ENCODE measurements around the gene LYVE1. TPM values are rescaled to one million over a fixed set of nuclear protein-coding genes. Genes with fewer than 3 reads are reported as not detected.

Gene LYVE1
- total RNA-seq, 2 donors from 2014 or later: not detected

GRCh38 chr11:10580623-10581022 is 12.2 kb upstream of the LYVE1 start:
- Histone ChIP-seq H3K27ac (ENCODE audit: low read depth, low read length) (no peak overlapping the region), H3K4me3 (ENCODE audit: low read length) (no peak overlapping the region), H3K27me3 (ENCODE audit: control insufficient read depth, insufficient read depth, low read length, poor library complexity, severe bottlenecking) (no peaks in the 10 kb centered on the region), H3K4me1 (ENCODE audit: control insufficient read depth, insufficient read depth, low read length) (peaks cover 15% of the 10 kb centered on the region), H3K9ac (ENCODE audit: extremely low read depth, low read length, poor library complexity, severe bottlenecking) (no peak overlapping the region), H3K36me3 (ENCODE audit: control insufficient read depth, insufficient read depth, low read length) (no peaks in the 10 kb centered on the region), H3K9me3 (ENCODE audit: control insufficient read depth, low read length) (no peaks in the 10 kb centered on the region)
- H3K4me1 Mint-ChIP-seq: peaks cover 27% of the 10 kb centered on the region
- TF ChIP-seq CTCF (conservative IDR thresholded peaks at IDR 0.05): no peak
- H3K27me3 Mint-ChIP-seq (ENCODE audit: insufficient read depth): no peaks in the 10 kb centered on the region
- H3K4me3 Mint-ChIP-seq: no peak overlapping the region
- no peaks in the 10 kb centered on the region for H3K9me3 Mint-ChIP-seq
- no peak overlapping the region for H3K27ac Mint-ChIP-seq
- 89 to 100% methylated on average over 3 to 4 of the region's 4 CpGs for WGBS, 2 experiments (ENCODE audit: insufficient coverage in 1 of 2, insufficient read length in 1 of 2)
- no peaks in the 10 kb centered on the region for H3K36me3 Mint-ChIP-seq (ENCODE audit: low read depth)
- no peak for DNase-seq

- Histone ChIP-seq H3K4me3 (ENCODE audit: low read length) (no peak overlapping the region), H3K27me3 (ENCODE audit: control insufficient read depth, insufficient read depth, low read length, poor library complexity, severe bottlenecking) (no peaks in the 10 kb centered on the region), H3K9me3 (ENCODE audit: control insufficient read depth, low read length) (no peaks in the 10 kb centered on the region), H3K4me1 (ENCODE audit: control insufficient read depth, insufficient read depth, low read length) (peaks cover 11% of the 10 kb centered on the region), H3K36me3 (ENCODE audit: control insufficient read depth, insufficient read depth, low read length) (no peaks in the 10 kb centered on the region), H3K9ac (ENCODE audit: extremely low read depth, low read length, poor library complexity, severe bottlenecking) (no peak overlapping the region), H3K27ac (ENCODE audit: low read depth, low read length) (no peak overlapping the region)
- Mint-ChIP-seq H3K27ac (no peak overlapping the region), H3K36me3 (ENCODE audit: low read depth) (no peaks in the 10 kb centered on the region), H3K4me1 (peaks cover 24% of the 10 kb centered on the region), H3K4me3 (no peak overlapping the region), H3K27me3 (ENCODE audit: insufficient read depth) (no peaks in the 10 kb centered on the region), H3K9me3 (no peaks in the 10 kb centered on the region)
- no peak for DNase-seq
- no peak for TF ChIP-seq CTCF (conservative IDR thresholded peaks at IDR 0.05)
- 90 to 100% methylated on average over 1 to 3 of the region's 3 CpGs for WGBS, 2 experiments (ENCODE audit: insufficient coverage in 1 of 2, insufficient read length in 1 of 2)
These were observed 11.2 kb upstream of the LYVE1 start for GRCh38 chr11:10579700-10580099.

GRCh38 chr11:10576035-10576398 is 7.6 kb upstream of the LYVE1 start:
- H3K27ac ChIP-seq (ENCODE audit: low read depth, low read length): no peak overlapping the region
- H3K36me3 ChIP-seq (ENCODE audit: control insufficient read depth, insufficient read depth, low read length): no peaks in the 10 kb centered on the region
- no peak overlapping the region for H3K4me3 Mint-ChIP-seq
- no peaks in the 10 kb centered on the region for H3K27me3 ChIP-seq (ENCODE audit: control insufficient read depth, insufficient read depth, low read length, poor library complexity, severe bottlenecking)
- DNase-seq: no peak
- no peak overlapping the region for H3K27ac Mint-ChIP-seq
- peaks cover 29% of the 10 kb centered on the region for H3K4me1 Mint-ChIP-seq
- H3K27me3 Mint-ChIP-seq (ENCODE audit: insufficient read depth): no peaks in the 10 kb centered on the region
- H3K9me3 ChIP-seq (ENCODE audit: control insufficient read depth, low read length): no peaks in the 10 kb centered on the region
- H3K36me3 Mint-ChIP-seq (ENCODE audit: low read depth): no peaks in the 10 kb centered on the region
- TF ChIP-seq CTCF (conservative IDR thresholded peaks at IDR 0.05): no peak
- H3K9ac ChIP-seq (ENCODE audit: extremely low read depth, low read length, poor library complexity, severe bottlenecking): no peak overlapping the region
- no peak overlapping the region for H3K4me3 ChIP-seq (ENCODE audit: low read length)
- no peaks in the 10 kb centered on the region for H3K9me3 Mint-ChIP-seq
- WGBS, 2 experiments (ENCODE audit: insufficient coverage in 1 of 2, insufficient read length in 1 of 2): 93 to 97% methylated on average over 2 to 4 of the region's 4 CpGs
- H3K4me1 ChIP-seq (ENCODE audit: control insufficient read depth, insufficient read depth, low read length): peaks cover 24% of the 10 kb centered on the region

Data from endodermal cell (in vitro differentiated cells).